ENCODE data around the gene NTSR1.

NTSR1 gene

GRCh38 chr20:62741191-62741691 is 32.6 kb downstream of the NTSR1 start:
- no peak for DNase-seq

- DNase-seq = no peak
Measured at GRCh38 chr20:62741701-62742491, 33.3 kb downstream of the NTSR1 start.

GRCh38 chr20:62742550-62742949 is 33.9 kb downstream of the NTSR1 start:
- no peak for DNase-seq

GRCh38 chr20:62742979-62743776 is 34.5 kb downstream of the NTSR1 start:
- DNase-seq = no peak

GRCh38 chr20:62743777-62744317 is 35.2 kb downstream of the NTSR1 start:
- no peak for DNase-seq

GRCh38 chr20:62744741-62745191 is 36.1 kb downstream of the NTSR1 start:
- no peak for DNase-seq

- no peak for DNase-seq
Measured at GRCh38 chr20:62745279-62745951, 36.8 kb downstream of the NTSR1 start.

- DNase-seq = no peak
Measured at GRCh38 chr20:62745952-62746288, 37.3 kb downstream of the NTSR1 start.

- no peak for DNase-seq
Measured at GRCh38 chr20:62748311-62748710, 39.7 kb downstream of the NTSR1 start.

GRCh38 chr20:62749851-62750445 is 41.3 kb downstream of the NTSR1 start:
- DNase-seq = no peak

GRCh38 chr20:62751551-62752150 is 43.0 kb downstream of the NTSR1 start:
- DNase-seq = no peak

GRCh38 chr20:62752181-62752670 is 43.6 kb downstream of the NTSR1 start:
- DNase-seq = no peak

- DNase-seq = no peak
Measured at GRCh38 chr20:62752671-62753501, 44.2 kb downstream of the NTSR1 start.

- DNase-seq = no peak
Measured at GRCh38 chr20:62753626-62754025, 45.0 kb downstream of the NTSR1 start.

GRCh38 chr20:62754122-62754990 is 45.7 kb downstream of the NTSR1 start:
- no peak for DNase-seq

- DNase-seq = no peak
Measured at GRCh38 chr20:62754991-62755356, 46.3 kb downstream of the NTSR1 start.

GRCh38 chr20:62755817-62756724 is 47.4 kb downstream of the NTSR1 start:
- no peak for DNase-seq

- no peak for DNase-seq
Measured at GRCh38 chr20:62758226-62758912, 49.7 kb downstream of the NTSR1 start.

Measured in GOT3 (cell line).